HG03039 (cell line): Measurements from ENCODE around the gene RPL14.
"Not testable (repeated sequence)": the region's sequence is repeated elsewhere in the genome, so short reads cannot be mapped to it uniquely, and the experiment has no call there.

Experiments used
- ATAC-seq: cut with Tn5 transposase; IDR thresholded peaks from one replicate; pipeline ENCODE4 v1.9.1; 2021; ENCODE audit warnings: mild to moderate bottlenecking, moderate library complexity; ENCODE audit not compliant: unreplicated experiment

Gene RPL14

GRCh38 chr3:40462838-40463237 lies 5.7 kb downstream of the RPL14 start:
- not testable (repeated sequence) for ATAC-seq

GRCh38 chr3:40463579-40463978 lies 6.4 kb downstream of the RPL14 start:
- ATAC-seq: no peak

- no peak for ATAC-seq
Observed at GRCh38 chr3:40464339-40465110, 7.4 kb downstream of the RPL14 start.

GRCh38 chr3:40465111-40465407 lies 7.9 kb downstream of the RPL14 start:
- ATAC-seq: no peak

- ATAC-seq: no peak
Observed at GRCh38 chr3:40465456-40465855, 8.3 kb downstream of the RPL14 start.

GRCh38 chr3:40468018-40468417 lies 10.9 kb downstream of the RPL14 start:
- ATAC-seq: no peak

- ATAC-seq: no peak
Observed at GRCh38 chr3:40470701-40471100, 13.6 kb downstream of the RPL14 start.

GRCh38 chr3:40476478-40477470 lies 19.6 kb downstream of the RPL14 start, which contains the start of gene ZNF619:
TSS of gene ZNF619 (plus strand) at chr3:40477122. CDS start at chr3:40477980, 858 bp downstream.
- ATAC-seq: peak; percentile 80

GRCh38 chr3:40477666-40478065 lies 20.5 kb downstream of the RPL14 start:
- ATAC-seq: no peak

GRCh38 chr3:40487172-40487571 lies 30.0 kb downstream of the RPL14 start:
- no peak for ATAC-seq

- ATAC-seq: no peak
Observed at GRCh38 chr3:40490916-40491315, 33.8 kb downstream of the RPL14 start.

GRCh38 chr3:40494698-40495097 lies 37.6 kb downstream of the RPL14 start:
- no peak for ATAC-seq

- ATAC-seq: no peak
Observed at GRCh38 chr3:40497288-40497687, 40.1 kb downstream of the RPL14 start.

- no peak for ATAC-seq
Observed at GRCh38 chr3:40499952-40500351, 42.8 kb downstream of the RPL14 start.

GRCh38 chr3:40502034-40502433 lies 44.9 kb downstream of the RPL14 start:
- ATAC-seq: no peak

- ATAC-seq: no peak
Observed at GRCh38 chr3:40504636-40505430, 47.7 kb downstream of the RPL14 start.

- ATAC-seq: peak; percentile 61
Observed at GRCh38 chr3:40505599-40506462, 48.7 kb downstream of the RPL14 start, which contains the start of gene ZNF620. TSS of gene ZNF620 (plus strand) at chr3:40506039. CDS start at chr3:40506353, 314 bp downstream.

- no peak for ATAC-seq
Observed at GRCh38 chr3:40511031-40511718, 54.0 kb downstream of the RPL14 start.

- no peak for ATAC-seq
Observed at GRCh38 chr3:40516201-40516600, 59.1 kb downstream of the RPL14 start.
